ENCODE data around the gene CCDC68. TPM values are rescaled to one million over a fixed set of nuclear protein-coding genes. Genes with fewer than 3 reads are reported as not detected.

Gene CCDC68
- total and polyA plus RNA-seq, 2 of the 13 experiments (the other 11 are each of a cell fraction or from before 2014, with no cell fraction given): 4.6 to 13.3 TPM

- no peak for TF ChIP-seq KIAA2018 (CRISPR knock-in tag; IDR thresholded peaks at IDR 0.05; ENCODE audit: borderline replicate concordance)
- TF ChIP-seq PLRG1 (conservative IDR thresholded peaks at IDR 0.05): no peak
- no peak for TF ChIP-seq ZNF3 (CRISPR knock-in tag; IDR thresholded peaks at IDR 0.05)
- TF ChIP-seq ZNF337 (CRISPR knock-in tag; IDR thresholded peaks at IDR 0.05; ENCODE audit: borderline replicate concordance, low read depth): no peak
- peak; percentile 42; the same call in 1 of the 2 replicates for TF ChIP-seq NCOR1 (IDR thresholded peaks at IDR 0.05; ENCODE audit: borderline replicate concordance, low read length)
- no peak for TF ChIP-seq THAP7 (CRISPR knock-in tag; IDR thresholded peaks at IDR 0.05)
- no peak for TF ChIP-seq CC2D1A (CRISPR knock-in tag; IDR thresholded peaks at IDR 0.05)
- peak; percentile 34 for TF ChIP-seq SKI (IDR thresholded peaks at IDR 0.05; ENCODE audit: partially characterized antibody)
- peak; percentile 90 for TF ChIP-seq SP5 (CRISPR knock-in tag; IDR thresholded peaks at IDR 0.05; ENCODE audit: borderline replicate concordance, low read depth)
- TF ChIP-seq ZNF142 (CRISPR knock-in tag; IDR thresholded peaks at IDR 0.05): no peak
- no peak for TF ChIP-seq TOE1 (CRISPR knock-in tag; IDR thresholded peaks at IDR 0.05)
- TF ChIP-seq HNRNPUL1 (IDR thresholded peaks at IDR 0.05; ENCODE audit: low read depth, low read length): no peak
Measured at GRCh38 chr18:54958704-54959625, at the start of gene CCDC68 (continued).

Data from HepG2 (cell line).